Measurements from ENCODE around the gene RASGEF1B.
A peak's percentile ranks its signal among the peaks of the same experiment; 100 is the strongest.

RASGEF1B gene

DNA sequence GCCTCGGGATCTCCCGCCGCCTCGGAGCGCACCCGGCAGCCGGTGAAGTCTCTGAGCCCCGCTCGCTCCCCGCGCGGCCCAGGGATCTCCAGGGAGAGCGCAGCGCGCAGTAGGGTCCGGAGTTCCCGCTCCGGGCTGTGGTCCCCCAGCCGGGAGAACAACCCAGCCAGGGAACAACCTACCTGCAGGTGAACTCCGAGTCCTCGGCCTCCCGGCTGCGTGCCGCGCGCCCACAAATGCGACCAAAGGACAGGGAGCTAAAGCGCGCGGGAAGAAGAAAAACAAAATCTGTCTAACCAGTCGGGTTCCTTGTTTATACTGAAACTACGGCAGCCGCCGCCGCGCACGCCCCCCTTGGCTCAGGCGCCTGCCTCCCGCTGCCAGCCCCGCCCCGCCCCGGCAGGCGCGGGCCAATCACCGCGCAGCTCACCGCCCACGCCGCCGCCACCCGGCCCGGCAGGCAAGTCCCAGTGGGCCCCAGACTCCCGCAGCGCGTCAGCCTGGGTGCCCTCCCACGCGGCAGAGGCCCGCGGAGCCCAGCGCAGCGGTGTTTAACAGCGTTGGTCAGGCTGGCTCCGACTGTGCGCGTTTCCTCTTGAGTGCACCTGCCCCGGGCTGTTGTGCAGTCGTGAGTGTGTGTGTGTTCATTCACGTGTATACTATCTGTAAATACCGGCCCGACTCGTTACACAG, at the start of gene RASGEF1B:
RASGEF1B (minus strand) TSS at position 320 of the 693 bp plus-strand sequence. CDS start 12,399 bp downstream, outside the sequence.
- DNase-seq (ENCODE audit: low spot score): peak; percentile 92

DNA sequence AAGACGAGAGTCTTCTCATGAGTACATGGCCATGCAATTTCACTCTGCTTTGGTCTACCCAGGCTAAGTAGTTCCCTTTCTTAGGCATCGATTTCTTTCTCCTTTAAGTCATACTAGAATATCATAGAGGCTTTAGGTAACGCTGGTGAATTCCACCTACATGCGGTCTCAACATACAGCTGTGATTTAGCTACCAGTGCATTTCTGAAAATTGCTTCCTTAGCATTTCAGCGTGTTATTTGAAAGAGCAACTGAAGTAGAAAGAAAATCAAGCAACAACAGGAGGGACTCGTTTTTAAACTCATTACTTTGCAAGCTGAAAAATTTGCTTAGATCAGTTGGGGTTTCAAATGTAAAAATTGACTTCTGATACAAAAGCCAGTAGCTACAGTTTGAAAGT, 48.1 kb upstream of the RASGEF1B start:
- DNase-seq (ENCODE audit: low spot score): no peak

DNA sequence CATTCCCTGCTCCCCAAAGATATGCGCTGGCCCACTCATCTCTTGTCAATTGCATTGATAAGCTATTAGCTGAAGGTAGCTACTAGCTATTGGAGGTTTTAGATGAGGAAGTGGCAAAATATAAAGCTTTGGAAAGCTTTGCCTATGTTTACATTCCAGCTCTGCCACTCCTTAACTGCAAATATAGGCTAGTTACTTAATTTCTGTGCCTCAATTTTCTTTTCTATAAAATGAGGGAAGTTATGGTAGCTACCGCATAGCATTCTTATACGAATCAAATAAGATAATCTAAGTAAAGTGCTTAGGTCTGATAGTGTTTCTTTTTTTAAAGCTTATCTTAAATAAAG, 47.7 kb upstream of the RASGEF1B start:
- no peak for DNase-seq (ENCODE audit: low spot score)

DNA sequence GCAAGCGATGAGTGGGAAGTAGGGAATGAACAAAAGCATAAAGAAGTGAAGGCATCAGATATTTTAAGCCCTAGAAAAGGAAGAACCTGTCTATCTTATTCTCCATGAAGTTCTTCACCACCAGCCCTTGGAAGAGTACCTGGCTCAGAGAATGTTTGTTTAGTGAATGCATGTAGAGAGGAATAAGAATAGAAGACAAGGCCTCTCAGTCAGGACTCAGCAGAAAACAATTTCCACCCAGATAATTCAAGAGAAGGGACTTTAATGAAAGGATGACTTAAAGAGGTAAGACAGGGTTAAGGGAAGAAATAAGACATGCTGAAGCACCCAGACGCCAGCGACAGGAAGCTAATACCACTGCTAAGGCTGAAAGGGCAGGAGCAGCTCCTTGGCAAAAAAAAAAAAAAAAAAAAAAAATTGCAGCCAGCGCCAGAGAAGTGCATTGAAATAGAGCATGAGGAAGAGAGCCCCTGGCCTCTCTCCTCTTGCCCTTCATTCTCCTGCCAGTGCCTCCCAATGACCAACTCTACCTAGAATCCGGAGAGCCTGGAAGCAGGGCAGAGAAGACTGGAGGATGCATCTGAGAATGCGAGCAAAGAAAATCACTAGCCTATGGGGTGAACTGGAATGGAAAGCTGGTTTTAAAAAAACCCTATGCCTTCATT, 47.2 kb upstream of the RASGEF1B start:
- DNase-seq (ENCODE audit: low spot score): no peak

DNA sequence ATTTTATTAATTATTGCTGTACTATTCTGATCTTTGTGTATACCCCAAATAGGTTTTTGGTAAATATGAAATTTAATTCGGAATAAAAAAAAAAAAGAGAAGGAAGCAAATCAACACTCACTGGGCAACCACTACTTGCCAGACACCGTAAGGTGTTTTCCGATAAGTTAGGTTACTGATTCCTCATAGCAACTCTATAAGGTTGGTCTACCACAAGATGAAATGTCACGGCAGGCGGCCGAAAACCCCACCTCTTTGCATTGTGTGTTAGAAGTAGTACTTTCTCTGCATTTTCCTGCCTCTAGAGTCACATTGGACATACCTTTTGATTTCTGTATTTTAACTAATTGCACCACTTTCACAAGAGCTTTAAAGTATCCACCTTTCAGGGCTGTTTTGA, 44.5 kb upstream of the RASGEF1B start:
- no peak for DNase-seq (ENCODE audit: low spot score)

DNA sequence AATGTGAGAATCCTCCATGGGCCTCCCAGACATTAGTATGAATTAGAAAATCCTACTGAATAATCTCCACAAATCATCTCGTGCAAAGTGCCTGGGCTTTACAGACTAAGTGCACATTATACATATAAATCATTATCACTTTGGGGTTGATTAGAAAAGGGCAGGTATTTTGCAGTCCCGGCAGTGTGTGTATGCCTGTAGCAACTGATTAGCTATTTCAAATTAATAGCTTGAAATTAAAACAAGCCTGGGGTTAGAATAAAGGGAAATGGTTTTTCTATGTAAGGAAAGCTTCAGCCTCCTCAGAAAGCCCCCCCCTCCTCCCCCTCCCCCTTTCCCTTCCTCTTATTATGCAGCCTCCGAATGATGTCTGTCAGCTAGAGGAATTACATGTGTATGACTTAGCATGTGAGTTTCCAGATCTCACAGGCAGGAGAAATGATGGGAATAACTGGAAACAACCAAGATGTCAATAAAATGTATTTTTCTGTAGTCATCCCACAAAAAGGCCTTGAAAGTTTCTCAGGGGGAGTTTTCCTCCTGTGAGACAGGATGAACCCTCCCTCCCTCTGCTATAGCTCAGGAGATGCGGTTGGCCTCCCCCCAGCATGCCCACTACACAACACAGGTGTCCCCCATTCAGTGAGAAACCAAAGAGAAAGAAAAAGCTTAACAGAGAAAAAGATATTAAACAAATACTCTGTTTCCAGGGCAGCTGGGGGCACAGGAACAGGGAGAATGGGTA, 41.2 kb upstream of the RASGEF1B start:
- DNase-seq (ENCODE audit: low spot score): no peak

DNA sequence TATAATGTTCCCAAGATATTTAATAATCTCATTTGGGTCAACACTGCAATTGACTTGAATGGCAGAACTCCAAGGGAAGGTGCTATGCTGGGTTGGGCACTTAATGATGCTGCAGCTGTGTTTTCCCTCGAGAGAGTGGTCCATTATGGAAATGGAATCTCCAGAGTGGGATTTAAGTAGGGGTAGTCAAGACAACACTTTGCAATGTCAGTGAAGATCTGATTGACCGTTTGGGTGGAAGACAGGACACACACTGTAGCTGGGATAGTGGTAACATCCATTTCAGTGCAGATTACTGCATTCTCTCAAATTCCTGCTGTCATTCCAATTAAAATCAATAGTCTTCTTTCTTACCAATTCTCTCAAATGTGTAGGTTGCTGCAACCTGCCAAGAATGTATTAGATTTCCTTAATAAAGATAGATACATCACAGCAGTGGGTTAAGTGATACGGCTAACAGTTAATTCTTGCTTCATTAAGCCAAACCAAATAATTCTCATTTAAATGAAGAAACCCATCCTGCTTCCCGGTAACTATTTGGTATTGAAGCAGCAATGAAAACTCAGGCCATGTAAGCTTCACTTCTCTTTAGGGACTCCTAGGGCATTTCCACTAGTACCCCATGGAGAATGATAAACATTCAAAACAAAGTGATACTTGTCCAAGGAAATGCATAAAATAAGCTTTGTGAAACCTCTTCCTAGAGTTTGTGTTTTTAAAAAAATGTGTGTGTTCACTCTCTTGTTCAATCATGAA, 40.5 kb upstream of the RASGEF1B start:
- DNase-seq (ENCODE audit: low spot score): no peak

DNA sequence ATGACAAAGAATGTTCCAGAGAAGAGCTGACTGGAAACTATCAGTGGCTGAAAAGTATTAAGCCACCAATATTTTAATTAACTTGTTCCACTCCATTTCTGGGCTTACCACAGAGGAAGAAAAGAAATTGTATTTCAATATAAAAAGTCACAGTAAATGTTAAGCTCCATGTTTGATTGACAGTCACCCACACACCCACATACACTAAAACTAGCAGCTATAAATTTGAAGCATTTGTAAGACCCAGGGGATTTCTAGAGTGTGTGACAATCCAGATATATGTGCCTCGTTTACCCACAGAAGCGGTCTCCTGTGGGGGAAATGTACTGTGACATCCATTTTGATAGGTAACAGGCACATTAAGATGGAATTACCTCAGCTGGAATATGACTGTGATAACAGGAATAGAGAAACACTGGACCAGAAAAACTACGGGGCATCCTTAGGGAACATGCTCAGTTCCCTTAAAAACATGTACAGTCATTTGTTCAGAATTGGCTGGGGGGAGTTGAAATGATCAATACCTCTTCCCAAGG, 39.0 kb upstream of the RASGEF1B start:
- no peak for DNase-seq (ENCODE audit: low spot score)

DNA sequence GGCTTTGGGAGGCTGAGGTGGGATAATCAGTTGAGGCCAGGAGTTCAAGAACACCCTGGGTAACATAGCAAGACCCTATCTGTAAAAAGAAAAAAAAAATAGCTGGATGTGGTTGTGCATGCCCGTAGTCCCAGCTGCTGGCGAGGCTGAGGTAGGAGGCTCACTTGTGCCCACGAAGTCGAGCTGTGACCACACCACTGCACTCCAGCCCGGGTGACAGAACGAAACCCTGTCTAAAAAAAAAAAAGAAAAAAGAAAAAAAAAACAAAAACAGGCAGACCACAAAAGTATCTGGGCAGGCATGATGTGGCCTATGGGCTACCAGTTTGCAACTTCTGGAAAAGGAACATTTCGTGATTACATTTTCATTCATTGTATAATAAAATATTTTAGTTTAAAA, 38.1 kb upstream of the RASGEF1B start:
- no peak for DNase-seq (ENCODE audit: low spot score)

DNA sequence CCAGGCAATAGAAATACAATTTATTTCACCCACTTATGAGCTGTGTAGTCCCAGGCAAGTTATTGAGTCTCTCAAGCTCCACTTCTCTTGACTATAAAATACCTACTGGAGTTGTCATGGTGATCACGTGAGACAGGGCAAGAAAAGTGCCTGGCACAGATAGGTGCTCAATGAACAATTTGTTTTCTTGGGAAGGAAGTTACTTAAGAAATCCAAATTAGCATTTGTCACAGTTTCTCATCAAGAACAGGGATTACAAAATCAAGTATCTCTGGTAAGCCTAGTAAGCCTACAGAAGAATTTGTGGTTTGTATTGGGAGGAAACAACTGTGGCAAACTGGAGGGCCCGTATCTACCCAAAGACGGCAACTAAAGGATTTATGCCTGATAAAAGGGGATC, 37.5 kb upstream of the RASGEF1B start:
- no peak for DNase-seq (ENCODE audit: low spot score)

DNA sequence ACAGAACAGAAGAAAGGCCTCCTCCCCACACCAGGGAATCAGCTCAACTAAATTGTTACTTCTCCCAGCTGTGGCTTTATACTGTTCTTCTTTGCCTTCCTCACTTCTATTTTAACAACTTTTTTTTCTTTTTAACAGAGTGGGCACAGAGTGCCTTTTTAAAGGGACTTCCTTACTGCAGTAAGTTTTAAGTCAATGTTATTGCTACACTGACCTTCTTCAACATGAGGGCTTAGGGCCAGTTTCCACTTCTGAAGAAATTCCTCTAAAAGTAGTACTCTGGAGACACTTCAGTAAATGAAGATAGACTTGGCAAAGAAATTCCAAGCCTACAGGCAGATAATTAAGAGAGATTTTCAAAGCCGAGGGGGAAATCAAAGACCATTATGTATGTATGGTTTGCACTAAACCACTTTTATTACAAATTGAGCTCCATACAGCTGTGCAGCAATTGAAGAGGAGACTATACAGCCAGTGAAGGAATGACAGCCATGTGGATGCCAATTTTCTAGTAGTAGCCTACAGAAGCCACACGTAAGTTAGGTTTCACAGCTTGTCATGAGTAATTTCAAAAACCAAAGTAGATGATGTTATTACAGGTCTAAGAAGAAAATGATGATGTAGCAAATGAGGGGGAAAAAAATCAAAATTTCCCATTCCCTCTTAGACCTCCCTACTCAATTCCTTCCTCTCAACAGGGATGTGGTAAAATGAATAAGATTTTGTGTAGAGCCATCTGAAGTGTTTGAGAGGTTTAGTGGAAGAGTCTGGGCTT, 36.9 kb upstream of the RASGEF1B start:
- DNase-seq (ENCODE audit: low spot score): no peak

DNA sequence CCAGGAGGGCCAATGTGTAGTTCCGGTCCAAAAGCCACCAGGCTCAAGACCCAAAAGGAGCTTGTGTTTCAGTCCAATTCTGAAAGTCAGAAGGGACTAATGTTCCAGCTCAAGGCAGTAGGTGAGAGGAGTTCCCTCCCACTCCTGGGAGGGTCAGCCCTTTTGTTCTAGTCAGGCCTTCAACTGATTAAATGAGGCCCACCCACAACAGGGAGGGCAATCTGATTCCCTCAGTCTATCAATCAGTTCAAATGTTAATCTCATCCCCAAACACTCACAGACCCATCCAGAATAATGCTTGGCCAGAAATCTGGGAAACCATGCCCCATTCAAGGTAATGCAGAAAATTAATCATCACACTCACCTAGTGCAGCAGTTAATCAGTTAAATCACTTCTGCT, 35.8 kb upstream of the RASGEF1B start:
- no peak for DNase-seq (ENCODE audit: low spot score)

DNA sequence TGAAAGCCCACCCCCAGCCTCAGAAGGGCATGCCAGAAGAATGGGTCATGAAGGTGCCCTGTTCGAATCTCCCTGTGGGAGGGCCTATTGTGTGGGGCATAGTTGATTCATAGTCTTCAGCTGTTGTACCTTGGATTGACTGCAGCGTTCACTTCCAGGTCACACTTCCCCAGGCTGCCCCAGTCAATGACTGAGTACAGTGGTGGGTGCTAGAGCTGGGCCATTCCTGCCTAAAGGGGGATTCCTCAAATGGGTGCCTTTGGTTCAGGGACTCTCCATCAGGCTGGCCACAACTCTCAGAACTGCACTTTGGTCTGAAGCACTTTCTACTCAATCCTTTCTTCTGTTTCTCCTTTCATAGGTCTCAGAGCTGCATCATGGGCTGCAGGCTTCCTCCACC, 35.0 kb upstream of the RASGEF1B start:
- DNase-seq (ENCODE audit: low spot score): no peak

DNA sequence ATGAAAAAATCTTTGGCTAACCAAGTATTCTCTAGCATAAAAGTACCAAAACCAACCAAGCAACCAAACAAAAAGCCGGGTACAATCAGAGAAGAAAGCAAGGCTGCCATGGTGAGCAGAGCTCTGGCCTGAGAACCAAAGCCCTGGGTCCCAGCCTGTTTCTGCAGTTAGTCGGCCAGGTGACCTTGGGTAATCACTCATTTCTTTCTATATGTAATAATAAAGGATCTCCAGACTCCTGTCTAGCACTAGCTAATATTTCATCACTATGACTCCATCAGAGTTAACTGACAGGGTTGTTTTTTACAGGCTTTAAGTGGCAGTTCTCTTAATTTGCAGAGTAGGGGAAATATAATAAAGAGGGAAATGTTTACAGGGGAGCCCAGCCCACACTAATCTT, 34.0 kb upstream of the RASGEF1B start:
- DNase-seq (ENCODE audit: low spot score): no peak

DNA sequence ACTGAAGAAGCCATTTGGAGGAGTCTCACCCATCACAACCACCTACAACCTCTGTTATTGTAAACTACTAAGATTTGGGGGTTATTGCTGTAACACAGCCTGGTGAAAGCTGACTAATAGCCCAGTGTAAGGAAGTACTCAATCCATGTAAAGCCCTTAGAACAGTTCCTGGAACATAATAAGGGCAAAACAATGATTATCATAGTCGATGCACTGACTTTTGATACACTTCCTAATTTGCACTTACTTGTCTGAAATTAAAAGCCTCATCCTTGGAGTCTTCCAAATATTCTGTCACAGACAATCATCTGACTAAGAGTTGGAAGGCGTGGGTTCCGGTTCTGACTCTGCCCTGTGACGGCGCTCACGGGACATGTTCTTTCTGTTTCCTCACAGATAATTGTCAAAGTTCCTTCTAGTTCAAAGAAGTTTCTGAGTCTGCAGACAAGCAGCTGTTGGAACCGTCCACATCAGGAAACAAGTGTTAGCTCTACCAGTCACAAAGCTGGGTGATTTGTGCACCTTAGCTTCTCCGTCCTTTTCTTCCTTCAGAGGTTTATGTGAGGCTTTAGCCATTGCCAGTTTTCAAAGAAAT, 33.4 kb upstream of the RASGEF1B start:
- peak; percentile 10 for DNase-seq (ENCODE audit: low spot score)

DNA sequence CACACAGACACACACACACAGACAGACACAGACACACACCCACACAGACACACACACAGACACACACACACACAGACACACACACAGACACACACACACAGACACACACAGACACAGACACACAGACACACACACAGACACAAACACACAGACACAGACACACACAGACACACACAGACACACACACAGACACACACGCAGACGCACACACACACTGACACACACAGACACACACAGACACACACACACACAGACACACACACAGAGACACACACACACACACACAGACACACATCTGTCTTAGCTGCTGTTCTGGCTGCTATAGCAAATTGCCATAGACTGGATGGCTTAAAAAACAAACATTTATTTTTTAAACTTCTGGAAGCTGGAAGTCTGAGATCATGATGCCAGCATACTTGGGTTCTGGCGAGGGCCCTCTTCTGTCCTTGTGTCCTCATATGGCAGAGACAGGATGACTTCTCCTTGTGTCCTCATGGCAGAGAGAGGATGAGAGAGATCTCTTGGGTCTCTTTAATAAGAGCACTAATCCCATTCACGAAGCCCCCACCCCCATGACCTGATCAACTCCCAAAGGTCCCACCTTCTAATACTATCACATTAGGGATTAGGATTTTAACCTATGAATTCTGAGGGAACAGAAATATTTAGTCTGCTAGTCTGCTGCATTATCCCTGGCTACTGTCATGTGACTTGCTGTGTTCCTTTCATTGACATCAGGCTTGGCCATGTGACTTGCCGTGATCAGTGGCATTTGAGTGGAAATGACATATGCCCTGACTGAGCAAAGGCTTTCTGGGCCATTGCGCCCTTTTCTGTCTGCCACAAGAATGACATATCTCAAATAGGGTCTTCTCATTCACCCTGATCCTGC, 32.7 kb upstream of the RASGEF1B start:
- no peak for DNase-seq (ENCODE audit: low spot score)

DNA sequence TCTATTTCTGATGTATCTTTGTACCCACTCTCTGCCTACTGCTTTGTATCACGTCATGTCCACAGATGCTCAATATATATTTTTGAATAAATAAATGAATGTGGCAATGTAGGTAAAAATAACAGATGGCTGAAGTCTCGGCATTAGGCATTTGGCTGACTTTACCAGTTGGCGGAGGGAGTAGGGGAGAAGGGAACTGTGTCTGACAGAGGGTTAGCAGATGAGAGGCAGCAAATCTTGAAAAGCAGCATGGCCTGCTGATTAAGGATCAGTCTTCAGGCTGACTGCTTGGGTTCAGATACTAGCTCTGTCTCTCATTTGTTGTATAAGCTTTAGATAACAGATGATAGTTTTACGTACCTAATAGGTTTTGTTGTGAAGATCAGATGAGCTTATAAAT, 31.9 kb upstream of the RASGEF1B start:
- no peak for DNase-seq (ENCODE audit: low spot score)

DNA sequence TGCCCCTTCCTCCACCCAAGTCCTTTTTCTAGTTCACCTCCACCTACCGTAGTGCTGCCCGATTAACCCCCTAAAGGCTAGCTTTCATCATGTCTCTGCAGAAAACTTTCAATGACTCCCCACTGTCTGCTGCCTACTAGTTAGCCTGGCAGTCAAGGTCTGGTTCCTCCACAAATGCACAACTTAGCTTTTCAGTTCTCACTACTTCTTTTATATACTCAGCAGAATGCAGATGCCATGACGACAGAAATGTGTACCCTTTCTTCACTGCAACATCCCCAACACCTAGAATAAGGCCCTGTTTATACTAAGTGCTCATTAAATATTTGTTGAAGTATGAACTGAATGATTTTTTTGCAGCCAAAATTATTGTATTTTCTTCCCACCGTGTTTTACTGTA, 30.9 kb upstream of the RASGEF1B start:
- no peak for DNase-seq (ENCODE audit: low spot score)

DNA sequence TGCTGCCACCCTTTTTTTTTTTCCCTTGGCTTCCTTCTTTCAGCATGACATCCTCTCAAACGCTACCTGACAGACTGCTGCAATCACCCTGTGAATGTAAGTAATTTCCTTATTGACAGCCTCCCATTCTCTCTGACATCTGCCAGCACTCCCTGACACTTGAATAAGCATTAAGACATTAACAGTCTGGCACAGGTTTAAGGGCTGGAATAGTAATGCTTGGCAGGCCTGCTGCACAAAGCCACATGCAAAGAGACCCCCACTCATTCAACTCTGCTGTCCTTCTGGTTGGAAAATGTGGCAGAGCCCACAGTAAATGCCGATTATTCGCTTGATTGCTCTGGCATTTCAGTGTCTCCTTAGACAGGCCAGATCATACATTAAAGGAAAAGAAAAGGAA, 28.1 kb upstream of the RASGEF1B start:
- DNase-seq (ENCODE audit: low spot score): no peak

DNA sequence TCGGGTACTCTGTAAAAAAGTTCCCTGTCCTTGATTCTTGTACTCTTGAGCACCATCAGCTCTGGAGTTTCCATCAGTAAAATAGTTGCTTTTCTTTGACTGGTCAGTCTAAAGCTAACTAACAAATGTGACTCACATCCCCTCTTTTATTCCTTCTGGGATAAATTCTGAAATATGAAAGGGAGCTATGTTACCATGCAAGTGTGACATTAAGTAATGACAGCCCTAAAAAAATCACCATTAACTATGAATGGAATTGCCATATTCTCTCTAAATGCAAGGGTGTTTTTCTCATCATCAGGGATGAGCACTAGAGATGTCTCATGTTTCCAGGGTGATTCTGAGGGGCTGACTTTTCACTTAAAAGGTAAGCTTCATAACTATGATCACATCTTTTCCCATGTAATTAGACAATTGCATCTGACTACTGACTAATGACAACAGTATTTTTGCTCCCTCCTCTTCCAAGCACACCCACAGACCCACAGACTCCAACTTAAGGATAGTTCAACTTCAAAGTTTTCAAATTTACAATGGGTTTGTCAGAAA, 26.9 kb upstream of the RASGEF1B start:
- no peak for DNase-seq (ENCODE audit: low spot score)
